ENCODE measurements around the gene COBLL1. TPM values are rescaled to one million over a fixed set of nuclear protein-coding genes. Genes with fewer than 3 reads are reported as not detected.

The COBLL1 gene
- total RNA-seq, 2 experiments from 2014 or later, result 0.53 TPM; not detected in 1

DNA sequence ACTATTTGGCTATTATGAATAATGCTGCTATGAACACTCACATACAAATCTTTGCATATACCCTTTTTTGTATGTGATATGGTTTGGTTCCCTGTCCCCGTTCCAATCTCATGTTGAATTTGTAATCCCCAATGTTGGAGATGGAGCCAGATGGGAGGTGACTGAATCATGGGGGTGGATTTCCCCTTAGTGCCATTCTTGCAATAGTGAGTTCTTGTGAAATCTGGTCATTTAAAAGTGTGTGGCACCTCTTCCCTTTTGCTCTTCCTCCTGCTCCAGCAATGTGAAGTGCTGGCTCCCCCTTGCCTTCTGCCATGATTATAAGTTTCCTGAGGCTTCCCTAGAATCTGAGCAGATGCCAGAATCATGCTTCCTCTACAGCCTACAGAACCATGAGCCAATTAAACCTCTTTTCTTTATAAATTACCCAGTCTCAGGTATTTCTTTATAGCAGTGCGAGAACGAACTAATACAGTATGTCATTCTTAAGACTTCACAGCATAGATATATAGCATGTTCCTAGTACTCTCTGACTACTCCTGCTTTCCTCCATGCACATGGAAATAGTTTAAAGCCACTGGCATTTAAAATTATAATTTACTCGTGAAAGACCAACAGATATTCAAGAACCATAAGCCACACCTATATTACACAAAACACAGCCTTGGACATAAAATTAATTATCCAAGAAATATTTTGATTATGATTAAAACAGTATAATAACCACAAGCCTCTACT lies 75.2 kb downstream of the COBLL1 start:
- H3K27me3 Mint-ChIP-seq, result no peaks in the 10 kb centered on the region
- ChIA-PET CTCF (no interaction called here), POLR2A (no interaction called here)
- H3K27ac Mint-ChIP-seq, result no peak overlapping the region
- H3K4me3 Mint-ChIP-seq, result no peak overlapping the region
- peak in 2 of 14 experiments; percentile 15 to 17 for DNase-seq
- TF ChIP-seq, protein P1, sequence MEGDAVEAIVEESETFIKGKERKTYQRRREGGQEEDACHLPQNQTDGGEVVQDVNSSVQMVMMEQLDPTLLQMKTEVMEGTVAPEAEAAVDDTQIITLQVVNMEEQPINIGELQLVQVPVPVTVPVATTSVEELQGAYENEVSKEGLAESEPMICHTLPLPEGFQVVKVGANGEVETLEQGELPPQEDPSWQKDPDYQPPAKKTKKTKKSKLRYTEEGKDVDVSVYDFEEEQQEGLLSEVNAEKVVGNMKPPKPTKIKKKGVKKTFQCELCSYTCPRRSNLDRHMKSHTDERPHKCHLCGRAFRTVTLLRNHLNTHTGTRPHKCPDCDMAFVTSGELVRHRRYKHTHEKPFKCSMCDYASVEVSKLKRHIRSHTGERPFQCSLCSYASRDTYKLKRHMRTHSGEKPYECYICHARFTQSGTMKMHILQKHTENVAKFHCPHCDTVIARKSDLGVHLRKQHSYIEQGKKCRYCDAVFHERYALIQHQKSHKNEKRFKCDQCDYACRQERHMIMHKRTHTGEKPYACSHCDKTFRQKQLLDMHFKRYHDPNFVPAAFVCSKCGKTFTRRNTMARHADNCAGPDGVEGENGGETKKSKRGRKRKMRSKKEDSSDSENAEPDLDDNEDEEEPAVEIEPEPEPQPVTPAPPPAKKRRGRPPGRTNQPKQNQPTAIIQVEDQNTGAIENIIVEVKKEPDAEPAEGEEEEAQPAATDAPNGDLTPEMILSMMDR (IDR thresholded peaks at IDR 0.05), result no peak
- no peaks in the 10 kb centered on the region for H3K27me3 ChIP-seq (ENCODE audit: control insufficient read depth in 1 of 2, insufficient read depth in 2 of 2, low read length in 2 of 2)
- ATAC-seq (ENCODE audit: poor library complexity), result no peak
- H3K36me3 ChIP-seq (ENCODE audit: insufficient read depth, low read length), result no peaks in the 10 kb centered on the region
- H3K36me3 Mint-ChIP-seq (ENCODE audit: low read depth), result no peaks in the 10 kb centered on the region
- H3K4me1 Mint-ChIP-seq (ENCODE audit: low read depth), result no peaks in the 10 kb centered on the region
- no peak overlapping the region for H3K27ac ChIP-seq (ENCODE audit: low read depth in 1 of 2, low read length in 2 of 2)
- H3K9me3 Mint-ChIP-seq, result no peaks in the 10 kb centered on the region
- intact Hi-C loops (cut with DNase I, micrococcal nuclease), result no loop called here
- no peaks in the 10 kb centered on the region for H3K4me1 ChIP-seq (ENCODE audit: insufficient read depth, low read length)
- H3K9me3 ChIP-seq (ENCODE audit: control insufficient read depth in 1 of 2, insufficient read depth in 1 of 2, low read length in 2 of 2), result peaks cover 0 to 4% of the 10 kb centered on the region in 2 experiments
- H3K4me3 ChIP-seq (ENCODE audit: low read length), result no peak overlapping the region

DNA sequence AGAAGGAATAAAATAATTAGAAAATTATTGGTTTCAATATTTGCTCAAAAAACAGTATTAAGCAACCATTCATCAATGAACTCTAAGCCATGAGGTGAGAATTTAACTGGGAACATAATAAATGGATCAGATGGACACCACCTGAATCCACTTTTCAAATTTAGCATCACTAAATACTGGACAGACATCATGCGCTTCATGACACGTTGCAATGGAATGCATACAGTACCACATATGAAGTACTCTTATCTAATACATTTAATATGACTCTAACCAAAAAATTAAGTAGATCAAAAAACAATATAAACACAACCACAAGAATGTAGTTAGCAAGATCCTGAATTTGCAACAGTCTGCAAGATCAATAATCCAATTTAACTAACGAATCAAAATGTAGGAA lies 76.6 kb downstream of the COBLL1 start:
- intact Hi-C loops (cut with DNase I, micrococcal nuclease), result no loop called here
- no peaks in the 10 kb centered on the region for H3K4me1 ChIP-seq (ENCODE audit: insufficient read depth, low read length)
- TF ChIP-seq, protein P1 (IDR thresholded peaks at IDR 0.05), result no peak

GRCh38 chr2:164764474-164764873 lies 77.1 kb downstream of the COBLL1 start:
- ChIA-PET CTCF (no interaction called here), POLR2A (no interaction called here)
- TF ChIP-seq, protein P1 (IDR thresholded peaks at IDR 0.05), result no peak
- H3K9me3 Mint-ChIP-seq, result no peaks in the 10 kb centered on the region
- no peak overlapping the region for H3K4me3 Mint-ChIP-seq
- Histone ChIP-seq H3K27me3 (ENCODE audit: control insufficient read depth in 1 of 2, insufficient read depth in 2 of 2, low read length in 2 of 2) (no peaks in the 10 kb centered on the region), H3K9me3 (ENCODE audit: control insufficient read depth in 1 of 2, insufficient read depth in 1 of 2, low read length in 2 of 2) (peaks cover 0 to 4% of the 10 kb centered on the region in 2 experiments), H3K4me1 (ENCODE audit: insufficient read depth, low read length) (no peaks in the 10 kb centered on the region), H3K4me3 (ENCODE audit: low read length) (no peak overlapping the region), H3K36me3 (ENCODE audit: insufficient read depth, low read length) (no peaks in the 10 kb centered on the region), H3K27ac (ENCODE audit: low read depth in 1 of 2, low read length in 2 of 2) (no peak overlapping the region)
- no peaks in the 10 kb centered on the region for H3K36me3 Mint-ChIP-seq (ENCODE audit: low read depth)
- no peak overlapping the region for H3K27ac Mint-ChIP-seq
- ATAC-seq (ENCODE audit: poor library complexity) (no peak), DNase-seq (no peak)
- no peaks in the 10 kb centered on the region for H3K4me1 Mint-ChIP-seq (ENCODE audit: low read depth)
- no peaks in the 10 kb centered on the region for H3K27me3 Mint-ChIP-seq
- intact Hi-C loops (cut with DNase I, micrococcal nuclease), result no loop called here

More for the DNA sequence above, 76.6 kb downstream of the COBLL1 start:
- Mint-ChIP-seq H3K27me3 (no peaks in the 10 kb centered on the region), H3K4me1 (ENCODE audit: low read depth) (no peaks in the 10 kb centered on the region), H3K27ac (no peak overlapping the region), H3K4me3 (no peak overlapping the region), H3K36me3 (ENCODE audit: low read depth) (no peaks in the 10 kb centered on the region), H3K9me3 (no peaks in the 10 kb centered on the region)
- POLR2A ChIA-PET, result no interaction called here
- no peaks in the 10 kb centered on the region for H3K36me3 ChIP-seq (ENCODE audit: insufficient read depth, low read length)
- CTCF ChIA-PET, result no interaction called here
- no peaks in the 10 kb centered on the region for H3K27me3 ChIP-seq (ENCODE audit: control insufficient read depth in 1 of 2, insufficient read depth in 2 of 2, low read length in 2 of 2)
- peaks cover 0 to 4% of the 10 kb centered on the region in 2 experiments for H3K9me3 ChIP-seq (ENCODE audit: control insufficient read depth in 1 of 2, insufficient read depth in 1 of 2, low read length in 2 of 2)
- H3K27ac ChIP-seq (ENCODE audit: low read depth in 1 of 2, low read length in 2 of 2), result no peak overlapping the region
- DNase-seq (no peak), ATAC-seq (ENCODE audit: poor library complexity) (no peak)
- H3K4me3 ChIP-seq (ENCODE audit: low read length), result no peak overlapping the region

All from CD4-positive, alpha-beta T cell (primary cell).